Measurements from ENCODE around the gene MAN2B2.
"Not testable (repeated sequence)": the region's sequence is repeated elsewhere in the genome, so short reads cannot be mapped to it uniquely, and the experiment has no call there.

The MAN2B2 gene

DNA sequence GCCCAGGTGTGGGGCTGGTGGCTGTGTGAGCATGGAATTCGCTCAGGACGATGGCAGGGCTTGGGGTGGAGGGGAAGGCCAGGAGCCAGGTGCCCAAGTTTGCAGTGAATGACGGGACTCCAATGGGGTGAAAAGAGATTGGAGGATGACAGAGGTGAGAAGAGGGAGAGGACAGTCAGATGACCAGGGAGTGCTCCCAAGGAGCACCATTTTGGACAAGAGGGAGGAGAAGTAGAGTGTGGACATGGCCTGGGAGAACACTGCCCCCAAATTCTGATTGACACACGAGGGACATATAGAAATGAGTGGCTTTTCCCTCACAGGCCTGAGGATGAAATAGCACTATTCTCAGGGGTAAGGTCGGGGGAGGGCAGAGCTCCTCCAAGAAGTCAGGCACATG is 72.2 kb downstream of the MAN2B2 start:
- DNase-seq: no peak

DNA sequence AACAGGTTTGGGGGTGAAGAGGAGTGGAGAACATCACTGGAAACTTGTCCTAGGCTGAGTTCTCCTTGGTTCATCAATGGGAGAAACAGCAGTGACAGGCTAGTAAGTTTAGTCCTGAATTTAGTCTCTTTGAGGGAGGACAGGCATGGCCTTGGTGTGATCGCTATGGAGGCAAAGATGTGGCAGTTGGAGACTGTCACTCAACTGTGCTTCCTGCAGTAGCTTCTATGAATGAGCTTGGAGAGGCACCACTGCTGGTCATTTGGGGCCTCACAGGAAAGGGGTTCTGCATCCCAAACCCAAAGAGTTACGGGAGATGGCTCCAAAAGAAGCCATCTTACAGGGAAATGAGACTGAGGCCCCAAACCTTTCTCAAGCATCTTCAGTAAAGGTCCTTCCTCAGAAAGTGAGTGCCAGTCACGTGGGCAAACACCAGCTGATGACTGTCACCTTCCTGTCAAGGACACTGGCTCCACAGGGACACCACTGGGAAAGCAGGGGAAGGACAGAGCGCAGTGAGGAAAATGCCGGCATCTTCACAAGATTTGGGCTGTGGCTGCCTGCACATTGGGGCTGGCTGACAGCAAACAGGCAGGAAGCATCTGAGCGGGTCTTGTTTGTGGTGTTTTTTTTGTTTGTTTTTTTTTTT is 72.7 kb downstream of the MAN2B2 start:
- no peak for DNase-seq

- DNase-seq: no peak
Observed at GRCh38 chr4:6649216-6649615, 74.2 kb downstream of the MAN2B2 start.

DNA sequence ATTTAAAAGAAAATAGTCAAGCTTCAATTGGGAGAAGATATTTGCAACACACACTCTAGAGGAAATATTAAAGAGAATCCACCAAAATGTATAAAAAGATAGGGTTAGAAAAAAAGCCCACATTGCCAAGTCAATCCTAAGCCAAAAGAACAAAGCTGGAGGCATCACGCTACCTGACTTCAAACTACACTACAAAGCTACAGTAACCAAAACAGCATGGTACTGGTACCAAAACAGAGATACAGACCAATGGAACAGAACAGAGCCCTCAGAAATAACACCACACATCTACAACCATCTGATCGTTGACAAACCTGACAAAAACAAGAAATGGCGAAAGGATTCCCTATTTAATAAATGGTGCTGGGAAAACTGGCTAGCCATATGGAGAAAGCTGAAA is 79.2 kb downstream of the MAN2B2 start:
- DNase-seq: not testable (repeated sequence)

- not testable (repeated sequence) for DNase-seq
Observed at GRCh38 chr4:6655291-6655690, 80.3 kb downstream of the MAN2B2 start.

DNA sequence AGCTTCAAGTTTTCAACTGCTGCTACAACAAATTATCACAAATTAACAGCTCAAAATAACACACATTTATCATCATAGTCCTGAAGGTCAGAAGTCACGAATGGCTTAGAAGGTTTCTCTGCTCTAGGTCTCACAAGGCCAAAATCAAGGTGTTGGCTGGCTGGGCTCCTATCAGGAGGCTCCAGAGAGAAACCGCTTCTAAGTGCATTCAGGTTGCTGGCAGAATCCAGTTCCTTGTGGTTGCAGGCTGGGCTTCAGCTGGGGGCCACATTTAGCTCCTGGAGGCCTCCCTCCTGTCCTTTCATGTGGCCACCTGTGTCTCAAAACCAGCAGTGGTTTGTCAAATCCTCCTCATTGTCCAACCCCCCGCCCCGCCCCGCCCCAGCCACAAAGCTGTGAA is 80.9 kb downstream of the MAN2B2 start:
- DNase-seq: no peak

GRCh38 chr4:6657242-6658208 is 82.5 kb downstream of the MAN2B2 start:
- no peak for DNase-seq

GRCh38 chr4:6658209-6658595 is 83.2 kb downstream of the MAN2B2 start:
- DNase-seq: no peak

- no peak for DNase-seq
Observed at GRCh38 chr4:6658597-6659075, 83.6 kb downstream of the MAN2B2 start.

DNA sequence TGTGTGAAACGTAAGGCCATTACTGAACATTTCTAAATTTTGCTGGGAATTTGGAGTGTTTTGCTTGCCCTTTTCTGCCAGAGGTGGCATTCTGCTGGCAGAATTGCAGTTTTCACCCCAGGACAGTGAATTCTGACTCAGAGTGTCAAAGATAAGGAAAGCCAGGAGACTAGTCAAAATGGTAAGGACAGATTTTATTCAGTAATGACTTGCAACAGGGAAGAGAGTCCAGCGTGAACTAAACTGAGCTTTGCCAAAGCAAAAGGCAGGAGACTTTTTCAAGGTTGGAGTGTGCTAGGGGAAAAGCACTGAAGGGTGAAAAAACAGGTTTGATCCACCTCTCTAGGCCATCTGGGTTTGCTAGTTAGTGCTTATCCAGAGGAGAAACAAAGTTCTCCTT is 84.9 kb downstream of the MAN2B2 start:
- no peak for DNase-seq

DNA sequence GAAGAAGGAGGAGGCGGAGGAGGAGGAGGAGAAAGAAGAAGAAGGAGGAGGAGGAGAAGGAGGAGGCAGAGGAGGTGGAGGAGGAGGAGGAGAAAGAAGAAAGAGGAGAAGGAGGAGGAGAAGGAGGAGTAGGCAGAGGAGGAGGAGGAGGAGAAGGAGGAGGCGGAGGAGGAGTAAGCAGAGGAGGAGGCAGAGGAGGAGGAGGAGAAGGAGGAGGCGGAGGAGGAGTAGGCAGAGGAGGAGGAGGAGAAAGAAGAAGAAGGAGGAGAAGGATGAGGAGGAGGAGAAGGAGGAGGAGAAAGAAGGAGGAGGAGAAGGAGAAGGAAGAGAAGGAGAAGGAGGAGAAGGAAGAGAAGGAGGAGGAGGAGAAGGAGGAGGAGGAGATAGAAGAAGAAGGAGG is 85.4 kb downstream of the MAN2B2 start:
- no peak for DNase-seq

- no peak for DNase-seq
Observed at GRCh38 chr4:6662591-6662990, 87.6 kb downstream of the MAN2B2 start.

DNA sequence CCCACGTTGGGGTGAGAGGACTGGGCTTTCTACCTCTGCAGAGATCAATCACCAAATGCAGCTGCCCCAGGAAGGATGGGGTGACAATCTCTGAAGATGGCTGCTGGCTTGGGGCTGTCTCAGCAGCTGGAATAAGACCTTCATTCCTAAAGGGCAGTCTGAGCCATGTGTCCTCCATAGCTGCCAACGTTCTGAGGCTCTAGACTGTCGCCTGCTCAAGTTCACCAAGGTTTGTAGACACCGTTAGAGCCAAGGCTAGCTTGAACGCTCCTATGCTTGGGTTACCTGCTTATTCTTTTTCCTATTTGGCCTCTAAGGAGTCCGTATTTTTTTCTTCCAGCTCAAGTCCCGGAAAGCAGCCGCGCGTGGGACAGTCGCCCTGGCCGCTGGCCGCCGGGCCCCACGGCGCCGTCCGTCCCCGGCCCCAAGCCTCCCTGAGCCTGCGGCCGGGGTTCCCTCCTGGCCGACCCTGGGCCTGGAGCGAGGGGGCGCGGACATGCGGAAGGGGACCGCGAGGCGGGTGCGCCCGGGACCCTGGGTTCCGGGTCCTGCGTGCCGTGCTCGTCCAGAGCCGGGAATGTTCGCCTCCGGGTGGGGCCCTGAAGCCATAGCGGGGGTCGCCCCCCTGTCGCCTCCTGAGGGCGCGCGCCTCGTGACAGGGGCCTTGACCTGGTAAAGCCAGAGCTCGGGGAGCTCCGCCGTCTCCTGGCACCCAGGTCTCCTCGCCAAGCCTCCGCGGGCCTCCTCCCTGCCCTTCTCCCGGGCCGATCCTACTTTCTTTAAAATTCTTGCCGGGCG is 88.8 kb downstream of the MAN2B2 start:
- DNase-seq: no peak

DNA sequence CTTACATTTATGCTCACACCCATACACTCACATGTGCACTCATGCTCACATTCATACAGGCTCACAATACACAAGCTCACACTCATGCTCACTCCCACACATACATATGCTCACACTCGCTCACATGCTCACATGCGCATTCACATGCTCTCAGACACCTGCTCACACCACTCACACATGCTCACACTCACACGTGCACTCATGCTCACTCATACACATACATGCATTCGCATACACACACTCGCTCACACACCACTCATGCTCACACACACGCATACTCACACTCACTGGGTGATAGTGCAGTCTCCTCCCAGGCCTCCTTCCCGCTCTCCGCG is 90.3 kb downstream of the MAN2B2 start:
- DNase-seq: no peak

GRCh38 chr4:6668391-6668790 is 93.4 kb downstream of the MAN2B2 start:
- DNase-seq: no peak

DNA sequence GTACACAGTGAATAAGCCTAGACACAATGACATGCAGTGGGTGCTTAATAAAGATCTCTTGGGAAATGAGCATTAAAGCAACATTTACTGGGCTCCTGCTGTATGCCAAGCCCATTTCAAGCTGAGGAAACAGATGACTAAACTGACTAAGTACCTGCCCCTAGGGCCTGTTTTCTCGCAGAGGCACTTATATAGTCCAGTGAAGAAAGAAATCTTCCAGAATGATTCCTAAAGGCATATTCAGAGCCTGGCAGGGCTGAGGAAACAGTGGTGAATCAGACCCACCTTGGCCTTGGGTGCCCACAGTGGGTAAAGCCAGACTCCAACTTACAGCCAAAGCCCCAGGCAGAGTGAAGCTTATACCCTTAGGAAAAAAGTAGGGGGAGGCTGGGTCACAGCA is 96.7 kb downstream of the MAN2B2 start:
- DNase-seq: no peak

DNA sequence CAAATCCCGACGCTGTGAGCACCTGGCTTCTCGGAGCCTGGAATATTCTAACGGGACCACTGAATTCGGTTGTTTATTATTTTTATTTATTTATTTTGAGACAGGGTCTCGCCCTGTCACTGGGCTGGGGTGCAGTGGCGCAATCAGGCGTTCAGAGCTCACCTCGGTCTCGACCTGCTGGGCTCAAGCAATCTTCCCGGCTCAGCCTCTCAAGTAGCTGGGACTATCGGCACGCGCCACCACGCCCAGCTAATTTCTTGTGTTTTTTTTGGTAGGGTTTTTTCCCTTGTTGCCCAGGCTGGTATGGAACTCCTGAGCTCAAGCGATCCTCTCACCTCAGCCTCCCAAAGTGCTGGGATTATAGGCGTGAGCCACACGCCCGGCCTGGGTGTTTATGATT is 97.1 kb downstream of the MAN2B2 start:
- DNase-seq: no peak

GRCh38 chr4:6672541-6673190 is 97.7 kb downstream of the MAN2B2 start:
- not testable (repeated sequence) for DNase-seq

All from NCI-H1092 (cell line).